ENCODE results near the gene IGFBP2.

GRCh38 chr2:216687111-216687510, 53.9 kb downstream of the IGFBP2 start:
- TF ChIP-seq CTCF (IDR thresholded peaks at IDR 0.05) (no peak), POLR2A (IDR thresholded peaks at IDR 0.05) (no peak)

Data from adrenal gland (tissue), 5 donors.